ENCODE measurements around the gene STAC. TPM values are rescaled to one million over a fixed set of nuclear protein-coding genes. Genes with fewer than 3 reads are reported as not detected.
"Not testable (repeated sequence)": the region's sequence is repeated elsewhere in the genome, so short reads cannot be mapped to it uniquely, and the experiment has no call there.

Gene STAC
- total RNA-seq, 1 donor from 2014 or later = 51.4 TPM

- TF ChIP-seq CTCF (IDR thresholded peaks at IDR 0.05) = no peak
- ATAC-seq = no peak
- Histone ChIP-seq H3K4me3 (no peak overlapping the region), H3K27me3 (ENCODE audit: low read depth) (no peaks in the 10 kb centered on the region), H3K9me3 (no peaks in the 10 kb centered on the region), H3K36me3 (no peaks in the 10 kb centered on the region), H3K4me1 (peaks cover 8% of the 10 kb centered on the region), H3K27ac (no peak overlapping the region)
- DNase-seq = no peak
- intact Hi-C loops (cut with DNase I) = no loop called here
These were observed 109.5 kb downstream of the STAC start for GRCh38 chr3:36489679-36490425.

GRCh38 chr3:36493051-36493450 is 112.7 kb downstream of the STAC start:
- H3K4me3 ChIP-seq = no peak overlapping the region
- no peak overlapping the region for H3K27ac ChIP-seq
- no peak for DNase-seq
- H3K9me3 ChIP-seq = no peaks in the 10 kb centered on the region
- TF ChIP-seq CTCF (IDR thresholded peaks at IDR 0.05) = no peak
- H3K36me3 ChIP-seq = no peaks in the 10 kb centered on the region
- ATAC-seq = no peak
- peaks cover 34% of the 10 kb centered on the region for H3K4me1 ChIP-seq
- no peaks in the 10 kb centered on the region for H3K27me3 ChIP-seq (ENCODE audit: low read depth)
- intact Hi-C loops (cut with DNase I) = no loop called here

GRCh38 chr3:36494461-36495109 is 114.3 kb downstream of the STAC start:
- TF ChIP-seq CTCF (IDR thresholded peaks at IDR 0.05) = no peak
- Histone ChIP-seq H3K4me3 (no peak overlapping the region), H3K27me3 (ENCODE audit: low read depth) (no peaks in the 10 kb centered on the region), H3K4me1 (peaks cover 34% of the 10 kb centered on the region), H3K9me3 (no peaks in the 10 kb centered on the region), H3K27ac (no peak overlapping the region), H3K36me3 (no peaks in the 10 kb centered on the region)
- intact Hi-C loops (cut with DNase I) = no loop called here
- DNase-seq (peak; percentile 57), ATAC-seq (peak; percentile 74 to 88)

- TF ChIP-seq CTCF (IDR thresholded peaks at IDR 0.05) = no peak
- Histone ChIP-seq H3K27me3 (ENCODE audit: low read depth) (no peaks in the 10 kb centered on the region), H3K4me1 (peaks cover 34% of the 10 kb centered on the region), H3K36me3 (no peaks in the 10 kb centered on the region), H3K27ac (peak overlapping the region; percentile 10), H3K4me3 (no peak overlapping the region), H3K9me3 (no peaks in the 10 kb centered on the region)
- peak; percentile 63 to 69 for ATAC-seq
- DNase-seq = no peak
- intact Hi-C loops (cut with DNase I) = no loop called here
These were observed 116.7 kb downstream of the STAC start for GRCh38 chr3:36496684-36497633.

GRCh38 chr3:36500053-36500452 is 119.7 kb downstream of the STAC start:
- ATAC-seq; DNase-seq; H3K27me3 ChIP-seq (ENCODE audit: low read depth); intact Hi-C loops (cut with DNase I); H3K4me3 ChIP-seq; H3K36me3 ChIP-seq; H3K9me3 ChIP-seq; H3K27ac ChIP-seq: not testable (repeated sequence)
- peaks cover 25% of the 10 kb centered on the region for H3K4me1 ChIP-seq

Data from lower lobe of right lung (tissue), 2 donors.